BE2C (cell line): ENCODE data around the gene UMAD1.
"Not testable (repeated sequence)": the region's sequence is repeated elsewhere in the genome, so short reads cannot be mapped to it uniquely, and the experiment has no call there.

ENCODE experiments used
- DNase-seq: peaks from one replicate; pipeline ENCODE4 v3.0.0-alpha.2; 2020
- H3K27me3 ChIP-seq: fragments of 250-450 bp; sonication (Bioruptor Pico); 2 replicates; pipeline ENCODE4 v1.5.1; 2020; ENCODE audit warnings: mild to moderate bottlenecking
- H3K36me3 ChIP-seq: fragments of 250-450 bp; sonication (Bioruptor Pico); 2 replicates; pipeline ENCODE4 v1.5.1; 2020; ENCODE audit warnings: mild to moderate bottlenecking
- H3K4me1 ChIP-seq: fragments of 250-450 bp; sonication (Bioruptor Pico); 2 replicates; pipeline ENCODE4 v1.5.1; 2020
- H3K4me3 ChIP-seq: 2 replicates; pipeline ENCODE4 v1.5.1; 2011; ENCODE audit warnings: low read depth, low read length
- H3K9me3 ChIP-seq: fragments of 250-450 bp; sonication (Bioruptor Pico); 2 replicates; pipeline ENCODE4 v1.5.1; 2020
- TF ChIP-seq, protein P1 (sequence below): IDR thresholded peaks from 2 replicates; pipeline ENCODE4 v1.5.1; 2012; ENCODE audit warnings: mild to moderate bottlenecking, low read depth, low read length

UMAD1 gene

GRCh38 chr7:7654964-7655715, 14.6 kb downstream of the UMAD1 start:
- peaks cover 5% of the 10 kb centered on the region; the same call in 1 of the 2 replicates for H3K4me1 ChIP-seq
- peak; percentile 48 for DNase-seq
- no peaks in the 10 kb centered on the region for H3K36me3 ChIP-seq
- TF ChIP-seq, protein P1, sequence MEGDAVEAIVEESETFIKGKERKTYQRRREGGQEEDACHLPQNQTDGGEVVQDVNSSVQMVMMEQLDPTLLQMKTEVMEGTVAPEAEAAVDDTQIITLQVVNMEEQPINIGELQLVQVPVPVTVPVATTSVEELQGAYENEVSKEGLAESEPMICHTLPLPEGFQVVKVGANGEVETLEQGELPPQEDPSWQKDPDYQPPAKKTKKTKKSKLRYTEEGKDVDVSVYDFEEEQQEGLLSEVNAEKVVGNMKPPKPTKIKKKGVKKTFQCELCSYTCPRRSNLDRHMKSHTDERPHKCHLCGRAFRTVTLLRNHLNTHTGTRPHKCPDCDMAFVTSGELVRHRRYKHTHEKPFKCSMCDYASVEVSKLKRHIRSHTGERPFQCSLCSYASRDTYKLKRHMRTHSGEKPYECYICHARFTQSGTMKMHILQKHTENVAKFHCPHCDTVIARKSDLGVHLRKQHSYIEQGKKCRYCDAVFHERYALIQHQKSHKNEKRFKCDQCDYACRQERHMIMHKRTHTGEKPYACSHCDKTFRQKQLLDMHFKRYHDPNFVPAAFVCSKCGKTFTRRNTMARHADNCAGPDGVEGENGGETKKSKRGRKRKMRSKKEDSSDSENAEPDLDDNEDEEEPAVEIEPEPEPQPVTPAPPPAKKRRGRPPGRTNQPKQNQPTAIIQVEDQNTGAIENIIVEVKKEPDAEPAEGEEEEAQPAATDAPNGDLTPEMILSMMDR: no peak
- no peak overlapping the region for H3K4me3 ChIP-seq
- no peaks in the 10 kb centered on the region for H3K27me3 ChIP-seq
- H3K9me3 ChIP-seq: no peaks in the 10 kb centered on the region

DNA sequence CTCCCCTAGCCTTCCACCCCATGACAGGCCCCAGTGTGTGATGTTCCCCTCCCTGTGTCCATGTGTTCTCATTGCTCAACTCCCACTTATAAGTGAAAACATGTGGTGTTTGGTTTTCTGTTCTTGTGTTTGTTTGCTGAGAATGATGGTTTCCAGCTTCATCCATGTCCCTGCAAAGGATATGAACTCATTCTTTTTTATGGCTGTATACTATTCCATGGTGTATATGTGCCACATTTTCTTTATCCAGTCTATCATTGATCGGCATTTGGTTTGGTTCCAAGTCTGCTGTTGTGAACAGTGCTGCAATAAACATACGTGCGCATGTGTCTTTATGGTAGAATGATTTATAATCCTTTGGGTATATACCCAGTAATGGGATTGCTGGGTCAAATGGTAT, 15.9 kb downstream of the UMAD1 start:
- not testable (repeated sequence) for H3K9me3 ChIP-seq, H3K4me1 ChIP-seq, H3K4me3 ChIP-seq, DNase-seq, H3K27me3 ChIP-seq, H3K36me3 ChIP-seq

GRCh38 chr7:7662527-7662926, 22.0 kb downstream of the UMAD1 start:
- no peaks in the 10 kb centered on the region; the same call in 1 of the 2 replicates for H3K27me3 ChIP-seq
- TF ChIP-seq, protein P1: peak; percentile 66
- peak; percentile 38 for DNase-seq
- H3K36me3 ChIP-seq: no peaks in the 10 kb centered on the region
- H3K4me3 ChIP-seq: no peak overlapping the region
- H3K4me1 ChIP-seq: peaks cover 5% of the 10 kb centered on the region
- no peaks in the 10 kb centered on the region for H3K9me3 ChIP-seq

DNA sequence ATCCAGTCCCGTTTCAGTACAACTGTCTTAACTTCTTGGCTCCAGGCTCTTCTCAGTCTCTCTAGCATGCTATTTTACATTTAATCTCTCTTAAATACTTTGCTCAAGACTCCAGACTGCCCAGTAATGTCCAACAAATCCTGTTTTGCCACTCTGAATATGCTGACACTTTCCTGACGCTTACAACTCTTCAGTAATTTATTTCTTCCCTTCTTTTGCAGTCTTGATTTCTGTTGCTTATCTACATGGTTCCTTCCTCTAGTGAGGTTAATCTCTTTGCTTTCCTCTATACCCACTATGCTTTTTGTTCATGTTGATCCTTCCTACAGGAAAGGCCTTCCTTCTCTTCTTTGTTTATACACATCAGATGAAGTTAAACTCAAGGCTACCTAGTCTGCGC, 23.7 kb downstream of the UMAD1 start:
- peaks cover 5% of the 10 kb centered on the region for H3K4me1 ChIP-seq
- H3K4me3 ChIP-seq: no peak overlapping the region
- no peaks in the 10 kb centered on the region for H3K9me3 ChIP-seq
- no peak for DNase-seq
- no peaks in the 10 kb centered on the region for H3K36me3 ChIP-seq
- TF ChIP-seq, protein P1: no peak
- no peaks in the 10 kb centered on the region; the same call in 1 of the 2 replicates for H3K27me3 ChIP-seq

DNA sequence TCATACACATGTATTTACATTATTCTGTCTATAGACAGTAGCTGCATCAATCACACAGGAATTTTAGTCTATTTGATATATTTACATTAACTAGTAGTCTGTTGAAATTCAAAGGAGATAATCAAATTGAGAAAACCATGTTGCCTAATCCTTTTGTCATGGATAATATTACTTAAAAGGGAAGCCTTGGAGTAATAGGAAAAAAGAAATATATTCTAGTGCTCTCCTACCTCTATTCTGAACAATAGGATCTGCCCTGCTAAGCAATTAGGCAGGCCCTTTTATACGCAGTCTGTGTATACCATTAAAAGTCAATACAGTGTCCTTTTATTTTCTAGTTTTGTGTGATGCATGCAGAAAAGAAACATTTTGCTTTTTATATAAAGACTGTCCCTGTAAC, 24.5 kb downstream of the UMAD1 start:
- DNase-seq: no peak
- no peaks in the 10 kb centered on the region; the same call in 1 of the 2 replicates for H3K27me3 ChIP-seq
- H3K36me3 ChIP-seq: no peaks in the 10 kb centered on the region
- H3K4me3 ChIP-seq: no peak overlapping the region
- H3K4me1 ChIP-seq: peaks cover 5% of the 10 kb centered on the region
- TF ChIP-seq, protein P1: no peak
- no peaks in the 10 kb centered on the region for H3K9me3 ChIP-seq

- no peak for DNase-seq
- H3K9me3 ChIP-seq: no peaks in the 10 kb centered on the region
- no peak overlapping the region for H3K4me3 ChIP-seq
- no peaks in the 10 kb centered on the region; the same call in 1 of the 2 replicates for H3K27me3 ChIP-seq
- no peaks in the 10 kb centered on the region for H3K36me3 ChIP-seq
- H3K4me1 ChIP-seq: peaks cover 5% of the 10 kb centered on the region
- TF ChIP-seq, protein P1: no peak
Measured at GRCh38 chr7:7667187-7667586, 26.6 kb downstream of the UMAD1 start.
